Activated naive CD4-positive, alpha-beta T cell treated with anti-CD3 and anti-CD28 coated beads, Interleukin-2, amount 50 U/mL, for 72 hours (primary cell): Measurements from ENCODE around the gene TRABD2B. TPM values are rescaled to one million over a fixed set of nuclear protein-coding genes. Genes with fewer than 3 reads are reported as not detected.

Experiments
- total RNA-seq, 2 donors: library from RNA; stranded (reverse); gene quantifications; one replicate each; pipeline ENCODE4 v1.2.3, GENCODE V29; 2022

TRABD2B gene
- total RNA-seq, 2 donors from 2014 or later: not detected

Other genes starting within 250 kb of the TRABD2B start
- gene SLC5A9, start 225.3 kb upstream of the TRABD2B start, total RNA-seq: not detected